HL-60 (cell line): ENCODE data around the gene GFPT1.

Source experiments
- POLR2AphosphoS5 ChIP-seq: IDR thresholded peaks from 2 replicates; pipeline ENCODE4 v1.6.1; 2012; ENCODE audit warnings: low read depth
- TF ChIP-seq, protein P1 (sequence below): IDR thresholded peaks from one replicate; pipeline ENCODE4 v1.5.1; 2011; ENCODE audit warnings: low read length, control low read depth, inconsistent platforms; ENCODE audit not compliant: insufficient read depth

DNA sequence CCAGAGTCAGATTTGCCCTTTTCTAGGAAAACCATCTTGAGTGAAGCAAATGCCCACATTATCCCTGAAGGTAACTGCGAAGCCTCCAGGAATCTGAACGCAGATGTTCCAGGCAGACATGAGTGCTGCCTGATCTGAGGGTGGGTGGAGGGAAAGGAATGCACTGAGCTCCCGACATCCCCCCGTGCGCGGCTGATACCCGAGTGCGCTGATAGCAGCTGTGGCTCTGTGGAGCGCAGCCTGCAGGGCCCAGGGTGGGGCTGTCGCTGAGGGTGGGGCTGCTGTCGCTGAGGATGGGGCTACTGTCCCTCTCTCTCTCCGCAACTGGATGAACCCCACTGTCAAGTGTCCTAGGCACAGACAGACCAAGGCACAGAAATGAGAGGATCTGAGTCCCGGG, 82.4 kb downstream of the GFPT1 start:
- TF ChIP-seq, protein P1, sequence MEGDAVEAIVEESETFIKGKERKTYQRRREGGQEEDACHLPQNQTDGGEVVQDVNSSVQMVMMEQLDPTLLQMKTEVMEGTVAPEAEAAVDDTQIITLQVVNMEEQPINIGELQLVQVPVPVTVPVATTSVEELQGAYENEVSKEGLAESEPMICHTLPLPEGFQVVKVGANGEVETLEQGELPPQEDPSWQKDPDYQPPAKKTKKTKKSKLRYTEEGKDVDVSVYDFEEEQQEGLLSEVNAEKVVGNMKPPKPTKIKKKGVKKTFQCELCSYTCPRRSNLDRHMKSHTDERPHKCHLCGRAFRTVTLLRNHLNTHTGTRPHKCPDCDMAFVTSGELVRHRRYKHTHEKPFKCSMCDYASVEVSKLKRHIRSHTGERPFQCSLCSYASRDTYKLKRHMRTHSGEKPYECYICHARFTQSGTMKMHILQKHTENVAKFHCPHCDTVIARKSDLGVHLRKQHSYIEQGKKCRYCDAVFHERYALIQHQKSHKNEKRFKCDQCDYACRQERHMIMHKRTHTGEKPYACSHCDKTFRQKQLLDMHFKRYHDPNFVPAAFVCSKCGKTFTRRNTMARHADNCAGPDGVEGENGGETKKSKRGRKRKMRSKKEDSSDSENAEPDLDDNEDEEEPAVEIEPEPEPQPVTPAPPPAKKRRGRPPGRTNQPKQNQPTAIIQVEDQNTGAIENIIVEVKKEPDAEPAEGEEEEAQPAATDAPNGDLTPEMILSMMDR, result no peak
- TF ChIP-seq POLR2AphosphoS5, result no peak
